K562 (cell line): Measurements from ENCODE around the gene BCAS1. TPM values are rescaled to one million over a fixed set of nuclear protein-coding genes. Genes with fewer than 3 reads are reported as not detected.

Experiments used
- ARNT ChIP-seq, 2 experiments: fragments of 450-650 bp; IDR thresholded peaks; 2 replicates each; pipeline ENCODE4 v1.6.1; 2016; ENCODE audit warnings: mild to moderate bottlenecking in 1 of 2
- ATF1 ChIP-seq, 2 experiments: fragments of 450-650 bp in 1 of 2; IDR thresholded peaks; 2 replicates each; pipeline ENCODE4 v1.6.1; 2016; ENCODE audit warnings: missing compliant biosample characterization in 1 of 2, missing genetic modification characterization in 1 of 2
- FOXO4 ChIP-seq: fragments of 450-650 bp; formaldehyde crosslinking; IDR thresholded peaks from 2 replicates; pipeline ENCODE4 v1.4.0; 2020; ENCODE audit warnings: mild to moderate bottlenecking, moderate library complexity
- GABPB2 ChIP-seq: fragments of 250-450 bp; sonication (Bioruptor Pico); conservative IDR thresholded peaks from 2 replicates; pipeline ENCODE4 v1.5.1; 2021; ENCODE audit warnings: mild to moderate bottlenecking
- HDAC2 ChIP-seq: fragments of 450-650 bp; IDR thresholded peaks from 2 replicates; pipeline ENCODE4 v1.6.1; 2016; ENCODE audit warnings: mild to moderate bottlenecking
- ID3 ChIP-seq, 2 experiments: fragments of 250-450 bp in 1 of 2; fragments of 450-650 bp in 1 of 2; sonication (Bioruptor Pico) in 1 of 2; IDR thresholded peaks; 2 replicates each; pipeline versions ENCODE4 v1.6.1 to v1.8.0; 2016 to 2021; ENCODE audit warnings: mild to moderate bottlenecking in 2 of 2, moderate library complexity in 2 of 2, missing compliant biosample characterization in 1 of 2, missing genetic modification characterization in 1 of 2
- IRF1 ChIP-seq: sonication (generic); formaldehyde crosslinking; IDR thresholded peaks from 2 replicates; pipeline ENCODE4 v1.8.0; 2022; ENCODE audit warnings: missing genetic modification reagents, mild to moderate bottlenecking, borderline replicate concordance
- NR2C2 ChIP-seq, 2 experiments: fragments of 200-800 bp in 1 of 2; sonication (Bioruptor generic) in 1 of 2; sonication (generic) in 1 of 2; formaldehyde crosslinking in 1 of 2; IDR thresholded peaks; 2 replicates each; pipeline versions ENCODE4 v1.6.1 to v1.8.0; 2016 to 2022; ENCODE audit warnings: mild to moderate bottlenecking in 1 of 2, missing compliant biosample characterization in 1 of 2, missing genetic modification characterization in 1 of 2, missing genetic modification reagents in 1 of 2
- PHF20 ChIP-seq: fragments of 450-650 bp; IDR thresholded peaks from 2 replicates; pipeline ENCODE4 v1.6.1; 2018; ENCODE audit not compliant: partially characterized antibody
- RCOR1 ChIP-seq, 2 experiments: IDR thresholded peaks; 2 replicates each; pipeline ENCODE4 v1.6.1; 2012; ENCODE audit warnings: low read depth in 2 of 2, low read length in 2 of 2, borderline replicate concordance in 1 of 2, improper control_type of control experiment in 1 of 2
- RERE ChIP-seq: sonication (generic); formaldehyde crosslinking; IDR thresholded peaks from 2 replicates; pipeline ENCODE4 v1.8.0; 2023; ENCODE audit warnings: missing genetic modification reagents, mild to moderate bottlenecking, borderline replicate concordance
- SMAD3 ChIP-seq: fragments of 450-650 bp; formaldehyde crosslinking; conservative IDR thresholded peaks from 2 replicates; pipeline ENCODE4 v1.4.0; 2020; ENCODE audit warnings: mild to moderate bottlenecking
- SNAPC5 ChIP-seq: fragments of 250-450 bp; sonication (Bioruptor Pico); IDR thresholded peaks from 2 replicates; pipeline ENCODE4 v1.8.0; 2021; ENCODE audit warnings: moderate library complexity, mild to moderate bottlenecking, inconsistent platforms
- STAT5B ChIP-seq: fragments of 250-450 bp; sonication (Bioruptor Pico); IDR thresholded peaks from 2 replicates; pipeline ENCODE4 v1.8.0; 2021; ENCODE audit warnings: mild to moderate bottlenecking, inconsistent platforms
- TEAD4 ChIP-seq, 2 experiments: sonication (generic) in 1 of 2; formaldehyde crosslinking in 1 of 2; IDR thresholded peaks; 2 replicates each; pipeline versions ENCODE4 v1.6.1 to v1.8.0; 2012 to 2022; ENCODE audit warnings: borderline replicate concordance in 1 of 2, inconsistent platforms in 1 of 2, low read length in 1 of 2, mild to moderate bottlenecking in 1 of 2, missing genetic modification reagents in 1 of 2
- ZC3H4 ChIP-seq: sonication (generic); formaldehyde crosslinking; IDR thresholded peaks from 2 replicates; pipeline ENCODE4 v1.9.0; 2021; ENCODE audit warnings: missing genetic modification reagents, borderline replicate concordance
- ZC3H8 ChIP-seq: fragments of 450-650 bp; IDR thresholded peaks from 2 replicates; pipeline ENCODE4 v1.6.1; 2017
- ZNF408 ChIP-seq: fragments of 250-450 bp; sonication (Bioruptor Pico); IDR thresholded peaks from 2 replicates; pipeline ENCODE4 v1.4.0; 2020; ENCODE audit warnings: low read depth, mild to moderate bottlenecking, moderate library complexity
- polyA plus RNA-seq, 8 experiments: library from polyadenylated mRNA; depleted of rRNA in 4 of 8; stranded (reverse) in 5 of 8; unstranded in 3 of 8; fragments of >200 nt; fragmentation: Nextera tagmentation in 2 of 8; fragmentation: Illumina TruSeq in 1 of 8; extraction: Ambion mirVana in 2 of 8; extraction: Trizol in 1 of 8; gene quantifications; 2 replicates each; pipeline versions ENCODE4 v1.2.1 to v1.2.3, GENCODE V29; 2011 to 2014; ENCODE audit warnings: inconsistent platforms in 1 of 8, missing spikeins in 1 of 8
- total RNA-seq, 7 experiments: library from RNA; depleted of rRNA in 6 of 7; stranded (reverse); fragments of >200 nt in 6 of 7; fragmentation: Illumina TruSeq in 2 of 7; extraction: Trizol in 2 of 7; gene quantifications; 2 replicates each; pipeline versions ENCODE4 v1.2.1 to v1.2.3, GENCODE V29; 2011 to 2021; ENCODE audit warnings: low replicate concordance in 1 of 7

BCAS1 gene
- total and polyA plus RNA-seq, 9 of the 15 experiments (the other 6 are each of a cell fraction or from before 2014, with no cell fraction given): 0.18 to 2.3 (median 0.93) TPM

- TF ChIP-seq TEAD4 (IDR thresholded peaks at IDR 0.05; ENCODE audit: low read length) (peak; percentile 50; the same call in 1 of the 2 replicates), TEAD4 (CRISPR knock-in tag; IDR thresholded peaks at IDR 0.05; ENCODE audit: borderline replicate concordance) (no peak), SNAPC5 (CRISPR knock-in tag) (no peak), HDAC2 (peak; percentile 89), SMAD3 (no peak), ATF1 (CRISPR knock-in tag; IDR thresholded peaks at IDR 0.05) (no peak), ATF1 (tag; IDR thresholded peaks at IDR 0.05) (no peak), STAT5B (CRISPR knock-in tag) (no peak), ID3 (CRISPR knock-in tag; IDR thresholded peaks at IDR 0.05) (no peak), ID3 (tag; IDR thresholded peaks at IDR 0.05) (no peak), ARNT (IDR thresholded peaks at IDR 0.05) (no peak), IRF1 (CRISPR knock-in tag) (no peak), ZC3H4 (no peak), ZNF408 (CRISPR knock-in tag) (no peak), NR2C2 (CRISPR knock-in tag; IDR thresholded peaks at IDR 0.05) (no peak), NR2C2 (tag; IDR thresholded peaks at IDR 0.05) (0 out of 2 replicates have a peak, but pooled peaks have one; percentile 12), PHF20 (peak; percentile 46), FOXO4 (no peak), ZC3H8 (no peak), RERE (CRISPR knock-in tag) (no peak), RCOR1 (IDR thresholded peaks at IDR 0.05; ENCODE audit: borderline replicate concordance in 1 of 2, low read depth in 2 of 2, low read length in 2 of 2) (0 out of 4 replicates have a peak, but pooled peaks of 1 of the 2 experiments have one; percentile 21), GABPB2 (CRISPR knock-in tag) (no peak)
Measured at GRCh38 chr20:53937339-53937741, 133.1 kb downstream of the BCAS1 start (continued).
